Smooth muscle cell (in vitro differentiated cells): Measurements from ENCODE around the gene SPEM1. TPM values are rescaled to one million over a fixed set of nuclear protein-coding genes. Genes with fewer than 3 reads are reported as not detected.

Experiments
- DNase-seq: peaks from one replicate; lab custom pipeline; 2025; ENCODE audit not compliant: unreplicated experiment; lab: John Stamatoyannopoulos, UW
- H2AFZ ChIP-seq: fragments of 200-600 bp; sonication (generic); 2 replicates; pipeline ENCODE4 v1.6.0; 2016; ENCODE audit warnings: antibody characterized with exemption, low read depth, mild to moderate bottlenecking
- H3F3A ChIP-seq: fragments of 200-600 bp; sonication (generic); 2 replicates; pipeline ENCODE4 v1.6.0; 2017; ENCODE audit warnings: antibody characterized with exemption, low read depth
- H3K27ac ChIP-seq: fragments of 200-600 bp; sonication (generic); 2 replicates; pipeline ENCODE4 v1.5.1; 2016; ENCODE audit warnings: low read depth, mild to moderate bottlenecking
- H3K27me3 ChIP-seq: fragments of 200-600 bp; sonication (generic); 2 replicates; pipeline ENCODE4 v1.6.1; 2016; ENCODE audit warnings: low read depth, mild to moderate bottlenecking
- H3K36me3 ChIP-seq: fragments of 200-600 bp; sonication (generic); 2 replicates; pipeline ENCODE4 v1.5.1; 2016; ENCODE audit warnings: low read depth
- H3K4me1 ChIP-seq: fragments of 200-600 bp; sonication (generic); 2 replicates; pipeline ENCODE4 v1.5.1; 2016; ENCODE audit warnings: low read depth
- H3K4me2 ChIP-seq: fragments of 200-600 bp; sonication (generic); 2 replicates; pipeline ENCODE4 v1.6.0; 2016; ENCODE audit warnings: mild to moderate bottlenecking
- H3K4me3 ChIP-seq: fragments of 200-600 bp; sonication (generic); 2 replicates; pipeline ENCODE4 v1.5.1; 2016; ENCODE audit warnings: mild to moderate bottlenecking
- H3K79me2 ChIP-seq: fragments of 200-600 bp; sonication (generic); 2 replicates; pipeline ENCODE4 v1.6.0; 2016; ENCODE audit warnings: low read depth, mild to moderate bottlenecking
- H3K9ac ChIP-seq: fragments of 200-600 bp; sonication (generic); 2 replicates; pipeline ENCODE4 v1.6.0; 2016; ENCODE audit warnings: low read depth
- H3K9me3 ChIP-seq: fragments of 200-600 bp; sonication (generic); replicated peaks from 2 replicates; pipeline ENCODE4 v1.5.1; 2016; ENCODE audit warnings: low read depth
- H4K20me1 ChIP-seq: fragments of 200-600 bp; sonication (generic); 2 replicates; pipeline ENCODE4 v1.6.0; 2016; ENCODE audit warnings: low read depth
- CTCF ChIP-seq: fragments of 200-600 bp; sonication (generic); IDR thresholded peaks from 2 replicates; pipeline ENCODE4 v1.5.1; 2017; ENCODE audit warnings: borderline replicate concordance, mild to moderate bottlenecking, antibody characterized with exemption; ENCODE audit not compliant: insufficient read depth, poor library complexity, severe bottlenecking
- WGBS: methylation state at CpG from one replicate; pipeline ENCODE4 v1.1.7; 2016; ENCODE audit warnings: low lambda C conversion rate; 5-methylcytosine and 5-hydroxymethylcytosine counted together
- polyA plus RNA-seq: library from polyadenylated mRNA; unstranded; fragments of >200 nt; fragmentation: Nextera tagmentation; extraction: Ambion mirVana; gene quantifications from 2 replicates; pipeline ENCODE4 v1.2.1, GENCODE V29; 2016
- total RNA-seq: library from RNA; depleted of rRNA; stranded (reverse); fragments of >200 nt; gene quantifications from 2 replicates; pipeline ENCODE4 v1.2.3, GENCODE V29; 2014

SPEM1 gene
- total and polyA plus RNA-seq, 2 experiments from 2014 or later, result not detected

GRCh38 chr17:7398612-7399011 is 21.5 kb upstream of the SPEM1 start:
- Histone ChIP-seq H3K9ac (no peak overlapping the region), H3F3A (peaks cover 8% of the 10 kb centered on the region), H3K9me3 (no peaks in the 10 kb centered on the region), H2AFZ (no peak overlapping the region), H3K4me3 (no peak overlapping the region), H3K36me3 (no peaks in the 10 kb centered on the region), H3K27me3 (no peaks in the 10 kb centered on the region), H4K20me1 (no peaks in the 10 kb centered on the region), H3K27ac (no peak overlapping the region), H3K4me2 (no peak overlapping the region), H3K4me1 (peaks cover 13% of the 10 kb centered on the region), H3K79me2 (peaks cover 12% of the 10 kb centered on the region)
- DNase-seq, result no peak
- no peak for TF ChIP-seq CTCF
- 89% methylated on average over 2 of the region's 2 CpGs for WGBS

GRCh38 chr17:7403043-7403726 is 16.9 kb upstream of the SPEM1 start:
- Histone ChIP-seq H3K27me3 (no peaks in the 10 kb centered on the region), H3K36me3 (no peaks in the 10 kb centered on the region), H4K20me1 (peaks cover 23% of the 10 kb centered on the region), H3F3A (peaks cover 4% of the 10 kb centered on the region), H3K4me3 (peak overlapping the region; percentile 91), H3K9me3 (no peaks in the 10 kb centered on the region), H3K79me2 (peaks cover 12% of the 10 kb centered on the region), H3K9ac (peak overlapping the region; percentile 34), H3K4me1 (peaks cover 16% of the 10 kb centered on the region), H3K27ac (peak overlapping the region; percentile 77), H3K4me2 (peak overlapping the region; percentile 85), H2AFZ (no peak overlapping the region)
- no peak for TF ChIP-seq CTCF
- 18% methylated on average over 16 of the region's 16 CpGs for WGBS
- DNase-seq, result no peak

GRCh38 chr17:7403727-7403976 is 16.5 kb upstream of the SPEM1 start:
- H3K4me1 ChIP-seq, result peaks cover 16% of the 10 kb centered on the region

More at GRCh38 chr17:7403727-7403976, 16.5 kb upstream of the SPEM1 start:
- H3K4me3 ChIP-seq, result peak overlapping the region; percentile 91
- peaks cover 12% of the 10 kb centered on the region for H3K79me2 ChIP-seq
- peak overlapping the region; percentile 77 for H3K27ac ChIP-seq
- no peak for TF ChIP-seq CTCF
- peaks cover 23% of the 10 kb centered on the region for H4K20me1 ChIP-seq
- H3K36me3 ChIP-seq, result no peaks in the 10 kb centered on the region
- WGBS, result 0% methylated on average over 11 of the region's 13 CpGs
- peak overlapping the region; percentile 85 for H3K4me2 ChIP-seq
- H3F3A ChIP-seq, result peaks cover 4% of the 10 kb centered on the region
- no peaks in the 10 kb centered on the region for H3K27me3 ChIP-seq
- H2AFZ ChIP-seq, result peak overlapping the region; percentile 70
- H3K9me3 ChIP-seq, result no peaks in the 10 kb centered on the region
- no peak for DNase-seq
- peak overlapping the region; percentile 34 for H3K9ac ChIP-seq
